Adipocyte (in vitro differentiated cells): Measurements from ENCODE around the gene PRM1.
A peak's percentile ranks its signal among the peaks of the same experiment; 100 is the strongest.
"Not testable (repeated sequence)": the region's sequence is repeated elsewhere in the genome, so short reads cannot be mapped to it uniquely, and the experiment has no call there.

Experiments used
- DNase-seq: peaks from one replicate; pipeline ENCODE4 v3.0.0-alpha.2; 2015; ENCODE audit warnings: low read depth
- H3K27me3 ChIP-seq: replicated peaks from 2 replicates; pipeline ENCODE4 v1.7.0; 2013; ENCODE audit warnings: mild to moderate bottlenecking, low read length, moderate library complexity; ENCODE audit not compliant: control insufficient read depth, insufficient read depth
- H3K36me3 ChIP-seq: 2 replicates; pipeline ENCODE4 v1.7.0; 2013; ENCODE audit warnings: low read length, mild to moderate bottlenecking, moderate library complexity; ENCODE audit not compliant: control insufficient read depth, insufficient read depth, severe bottlenecking
- H3K4me1 ChIP-seq: 2 replicates; pipeline ENCODE4 v1.7.0; 2013; ENCODE audit warnings: mild to moderate bottlenecking, low read length, moderate library complexity; ENCODE audit not compliant: control insufficient read depth, insufficient read depth
- H3K4me3 ChIP-seq: 2 replicates; pipeline ENCODE4 v1.7.0; 2013; ENCODE audit warnings: mild to moderate bottlenecking, low read length, moderate library complexity
- H3K9ac ChIP-seq: 2 replicates; pipeline ENCODE4 v1.7.0; 2013; ENCODE audit warnings: mild to moderate bottlenecking, low read length, moderate library complexity
- H3K9me3 ChIP-seq: 2 replicates; pipeline ENCODE4 v1.7.0; 2013; ENCODE audit warnings: mild to moderate bottlenecking, low read length, moderate library complexity; ENCODE audit not compliant: control insufficient read depth

PRM1 gene

DNA sequence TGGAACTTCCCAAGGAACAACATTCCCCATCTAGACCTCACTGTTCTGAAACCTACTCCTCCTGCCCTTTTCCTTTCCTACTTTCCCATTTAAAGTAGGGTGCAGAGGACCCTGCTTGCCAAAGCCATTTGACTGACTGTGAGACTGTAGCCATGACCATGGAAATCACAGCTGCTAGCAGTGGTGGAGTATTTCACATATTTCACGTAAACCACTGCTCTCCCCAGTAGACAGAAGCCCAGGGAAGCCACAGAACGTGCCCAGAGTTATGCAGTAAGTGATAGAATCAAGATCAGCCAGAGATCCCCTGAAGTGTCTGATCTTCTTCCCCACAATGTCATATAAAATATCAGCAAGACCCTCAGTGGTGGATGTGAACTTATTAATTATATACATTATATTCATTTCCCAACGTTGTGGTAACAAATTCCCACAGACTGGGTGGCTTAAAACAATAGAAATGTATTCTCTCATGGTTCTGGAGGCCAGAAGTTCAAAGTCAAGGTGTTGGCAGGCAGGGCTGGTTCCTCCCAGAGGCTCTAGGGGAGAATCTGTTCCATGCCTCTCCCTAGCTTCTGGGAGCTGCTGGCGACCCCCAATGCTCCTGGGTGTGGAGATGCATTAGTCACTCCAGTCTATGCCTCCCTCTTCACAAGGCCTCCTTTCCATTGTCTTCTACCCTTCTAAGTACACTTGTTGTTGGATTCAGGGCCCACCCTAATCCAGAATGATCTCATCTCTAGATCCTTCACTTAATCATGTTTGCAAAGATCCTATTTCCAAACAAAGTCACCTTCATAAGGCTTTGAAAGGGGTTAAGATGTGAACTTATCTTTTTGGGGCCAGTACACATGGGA, 20.7 kb upstream of the PRM1 start:
- DNase-seq = no peak
- Histone ChIP-seq H3K4me3 (no peak overlapping the region), H3K27me3 (peaks cover 4% of the 10 kb centered on the region), H3K4me1 (peaks cover 14% of the 10 kb centered on the region), H3K9ac (no peak overlapping the region), H3K36me3 (no peaks in the 10 kb centered on the region), H3K9me3 (no peaks in the 10 kb centered on the region)

DNA sequence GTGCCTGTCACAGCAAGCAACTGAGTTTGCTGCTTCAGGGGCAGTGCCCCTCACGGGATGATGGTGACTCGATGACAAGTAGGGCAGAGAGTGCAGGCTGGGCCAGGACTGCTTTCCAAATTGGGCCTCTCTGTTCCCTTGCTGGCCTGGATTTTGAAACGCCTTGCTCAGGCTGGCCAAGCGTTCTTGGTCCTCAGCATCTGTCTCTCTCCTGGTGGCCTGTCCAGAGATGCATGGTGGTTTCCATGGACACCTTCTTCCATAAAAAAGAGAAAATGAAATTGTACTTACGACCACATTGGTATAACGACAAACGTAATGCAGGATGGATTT, 19.4 kb upstream of the PRM1 start:
- no peaks in the 10 kb centered on the region for H3K9me3 ChIP-seq
- no peak for DNase-seq
- H3K4me1 ChIP-seq = peaks cover 14% of the 10 kb centered on the region
- no peak overlapping the region for H3K9ac ChIP-seq
- peaks cover 4% of the 10 kb centered on the region for H3K27me3 ChIP-seq
- H3K4me3 ChIP-seq = no peak overlapping the region
- no peaks in the 10 kb centered on the region for H3K36me3 ChIP-seq

DNA sequence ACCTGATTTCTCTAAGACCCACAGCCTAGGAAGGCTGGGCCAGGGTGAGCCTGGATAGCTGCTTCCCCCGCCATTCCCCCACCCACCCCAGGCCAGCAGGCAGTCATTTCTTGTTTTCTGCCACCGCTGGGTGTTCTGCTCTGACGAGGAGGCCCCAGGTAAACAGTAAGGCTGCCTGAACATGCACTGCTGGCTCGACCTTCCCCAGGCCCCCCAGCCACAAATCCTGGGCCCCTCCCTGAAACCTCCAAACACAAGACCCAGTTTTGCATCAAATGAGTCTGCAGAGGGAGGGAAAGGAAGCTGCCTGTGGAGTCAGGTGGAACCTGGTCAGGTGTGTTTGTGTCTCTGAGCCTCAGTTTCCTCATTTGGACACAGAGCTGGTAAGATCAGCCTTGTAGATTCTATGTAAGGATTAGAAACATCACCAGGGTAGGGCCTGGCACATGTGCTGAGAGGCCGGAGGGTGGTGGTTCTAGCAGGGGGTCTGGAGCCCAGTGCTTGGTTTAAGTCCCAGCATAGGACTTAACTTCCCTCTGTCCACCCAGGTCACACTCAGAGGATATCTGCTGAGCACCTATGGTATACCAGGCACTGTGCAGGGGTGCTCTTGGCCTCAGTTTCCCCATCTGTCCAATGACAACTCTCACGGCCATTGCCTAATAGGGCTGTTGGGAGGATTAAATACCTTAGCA, 18.9 kb upstream of the PRM1 start:
- no peak overlapping the region for H3K4me3 ChIP-seq
- peaks cover 14% of the 10 kb centered on the region for H3K4me1 ChIP-seq
- no peaks in the 10 kb centered on the region for H3K36me3 ChIP-seq
- no peaks in the 10 kb centered on the region for H3K9me3 ChIP-seq
- no peak overlapping the region for H3K9ac ChIP-seq
- no peak for DNase-seq
- H3K27me3 ChIP-seq = peaks cover 4% of the 10 kb centered on the region

- not testable (repeated sequence) for DNase-seq, H3K27me3 ChIP-seq
Observed at GRCh38 chr16:11298950-11299547, 17.9 kb upstream of the PRM1 start.

DNA sequence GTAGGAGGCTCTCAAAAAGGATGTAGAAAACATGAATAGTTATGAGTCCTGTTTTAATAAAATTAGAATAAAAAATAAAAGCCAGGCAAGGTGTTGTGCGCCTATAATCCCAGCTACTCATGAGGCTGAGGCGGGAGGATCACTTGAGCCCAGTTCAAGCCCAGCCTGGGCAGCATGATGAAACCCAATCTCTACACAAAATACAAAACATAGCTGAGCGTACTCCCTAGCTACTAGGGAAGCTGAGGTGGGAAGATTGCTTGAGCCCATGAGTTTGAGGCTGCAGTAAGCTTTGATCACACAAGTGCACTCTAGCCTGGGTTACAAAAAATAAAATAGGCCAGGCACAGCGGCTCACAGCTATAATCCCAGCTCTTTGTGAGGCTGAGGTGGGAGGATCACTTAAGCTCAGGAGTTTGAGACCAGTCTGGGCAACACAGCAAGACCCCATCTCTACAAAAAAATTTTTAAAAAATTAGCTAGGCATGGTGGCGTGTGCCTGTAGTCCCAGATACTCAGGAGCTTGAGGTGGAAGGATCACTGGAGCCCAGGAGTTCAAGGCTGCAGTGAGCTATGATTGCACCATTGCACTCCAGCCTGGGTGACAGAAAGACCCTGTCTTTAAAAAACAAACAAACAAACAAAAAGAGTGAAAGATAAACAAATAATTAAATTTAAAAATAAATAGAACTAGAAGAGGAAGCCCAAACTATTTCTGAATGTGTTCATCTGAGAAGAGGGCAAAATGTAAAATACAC, 17.2 kb upstream of the PRM1 start:
- no peak overlapping the region for H3K9ac ChIP-seq
- DNase-seq = no peak
- H3K4me1 ChIP-seq = peaks cover 14% of the 10 kb centered on the region
- H3K36me3 ChIP-seq = no peaks in the 10 kb centered on the region
- H3K4me3 ChIP-seq = no peak overlapping the region
- peaks cover 4% of the 10 kb centered on the region for H3K27me3 ChIP-seq
- H3K9me3 ChIP-seq = no peaks in the 10 kb centered on the region

More at GRCh38 chr16:11298950-11299547, 17.9 kb upstream of the PRM1 start:
- H3K36me3 ChIP-seq, H3K9me3 ChIP-seq, H3K9ac ChIP-seq, H3K4me3 ChIP-seq: not testable (repeated sequence)
- peaks cover 14% of the 10 kb centered on the region for H3K4me1 ChIP-seq

DNA sequence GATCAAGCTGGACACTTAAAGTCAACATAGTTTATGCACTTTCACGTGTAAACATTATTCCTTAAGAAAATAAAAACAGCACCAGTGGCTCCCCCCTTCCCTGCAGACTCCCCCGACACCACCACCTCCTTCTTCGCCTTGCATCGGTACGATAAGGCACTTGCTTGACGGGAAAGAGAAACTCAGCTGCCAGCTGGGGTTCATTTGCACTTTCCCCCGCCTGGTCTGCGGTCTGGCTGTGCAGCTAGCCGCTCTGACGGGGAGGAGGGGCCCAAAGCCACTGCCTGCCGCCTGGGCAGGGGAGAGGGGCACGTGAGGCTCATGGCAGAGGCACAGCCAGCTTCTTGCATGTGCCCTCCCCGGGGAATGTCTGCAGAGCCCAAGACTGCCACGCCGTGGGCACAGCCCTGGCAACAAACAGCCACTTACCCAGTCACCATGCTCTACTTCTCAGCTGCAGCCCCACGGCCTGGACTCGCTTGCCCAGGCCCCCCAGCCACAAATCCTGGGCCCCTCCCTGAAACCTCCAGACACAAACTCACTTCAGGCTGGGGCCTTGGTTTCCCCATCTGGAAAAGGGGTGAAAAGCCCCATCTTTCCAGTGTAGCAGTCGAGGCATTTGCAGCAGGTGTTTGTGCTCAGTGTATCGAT, 16.5 kb upstream of the PRM1 start:
- peak; percentile 82 for DNase-seq
- Histone ChIP-seq H3K9ac (no peak overlapping the region), H3K27me3 (peaks cover 4% of the 10 kb centered on the region), H3K4me1 (peaks cover 14% of the 10 kb centered on the region), H3K9me3 (no peaks in the 10 kb centered on the region), H3K4me3 (peak overlapping the region; percentile 6), H3K36me3 (no peaks in the 10 kb centered on the region)

- peak overlapping the region; percentile 6 for H3K4me3 ChIP-seq
- H3K36me3 ChIP-seq = no peaks in the 10 kb centered on the region
- H3K4me1 ChIP-seq = peaks cover 14% of the 10 kb centered on the region
- no peaks in the 10 kb centered on the region for H3K9me3 ChIP-seq
- DNase-seq = no peak
- peaks cover 4% of the 10 kb centered on the region for H3K27me3 ChIP-seq
- no peak overlapping the region for H3K9ac ChIP-seq
Observed at GRCh38 chr16:11296706-11297491, 15.8 kb upstream of the PRM1 start.

GRCh38 chr16:11296351-11296705, 15.2 kb upstream of the PRM1 start:
- DNase-seq = no peak
- no peak overlapping the region for H3K9ac ChIP-seq
- H3K4me1 ChIP-seq = peaks cover 14% of the 10 kb centered on the region
- no peaks in the 10 kb centered on the region for H3K9me3 ChIP-seq
- H3K36me3 ChIP-seq = no peaks in the 10 kb centered on the region
- H3K27me3 ChIP-seq = peaks cover 8% of the 10 kb centered on the region
- H3K4me3 ChIP-seq = no peak overlapping the region

- peaks cover 14% of the 10 kb centered on the region for H3K4me1 ChIP-seq
- DNase-seq = no peak
- no peaks in the 10 kb centered on the region for H3K9me3 ChIP-seq
- H3K4me3 ChIP-seq = no peak overlapping the region
- H3K36me3 ChIP-seq = no peaks in the 10 kb centered on the region
- H3K9ac ChIP-seq = no peak overlapping the region
- H3K27me3 ChIP-seq = peaks cover 14% of the 10 kb centered on the region
Observed at GRCh38 chr16:11295672-11296071, 14.5 kb upstream of the PRM1 start.

- Histone ChIP-seq H3K27me3 (peaks cover 21% of the 10 kb centered on the region), H3K4me3 (no peak overlapping the region), H3K9me3 (peaks cover 3% of the 10 kb centered on the region), H3K36me3 (no peaks in the 10 kb centered on the region), H3K9ac (no peak overlapping the region), H3K4me1 (peaks cover 3% of the 10 kb centered on the region)
- no peak for DNase-seq
Observed at GRCh38 chr16:11292076-11292748, 11.1 kb upstream of the PRM1 start.
